GM19239 (cell line): Measurements from ENCODE around the gene XIAP.
"Not testable (repeated sequence)": the region's sequence is repeated elsewhere in the genome, so short reads cannot be mapped to it uniquely, and the experiment has no call there.

ENCODE experiments used
- DNase-seq: peaks from one replicate; pipeline ENCODE4 v3.0.0; 2011; ENCODE audit warnings: low spot score; ENCODE audit not compliant: insufficient read length
- FAIRE-seq: peaks from 2 replicates; lab custom pipeline; 2011; peaks lifted over from hg19 to GRCh38; lab: Jason Lieb, UNC

Gene XIAP

DNA sequence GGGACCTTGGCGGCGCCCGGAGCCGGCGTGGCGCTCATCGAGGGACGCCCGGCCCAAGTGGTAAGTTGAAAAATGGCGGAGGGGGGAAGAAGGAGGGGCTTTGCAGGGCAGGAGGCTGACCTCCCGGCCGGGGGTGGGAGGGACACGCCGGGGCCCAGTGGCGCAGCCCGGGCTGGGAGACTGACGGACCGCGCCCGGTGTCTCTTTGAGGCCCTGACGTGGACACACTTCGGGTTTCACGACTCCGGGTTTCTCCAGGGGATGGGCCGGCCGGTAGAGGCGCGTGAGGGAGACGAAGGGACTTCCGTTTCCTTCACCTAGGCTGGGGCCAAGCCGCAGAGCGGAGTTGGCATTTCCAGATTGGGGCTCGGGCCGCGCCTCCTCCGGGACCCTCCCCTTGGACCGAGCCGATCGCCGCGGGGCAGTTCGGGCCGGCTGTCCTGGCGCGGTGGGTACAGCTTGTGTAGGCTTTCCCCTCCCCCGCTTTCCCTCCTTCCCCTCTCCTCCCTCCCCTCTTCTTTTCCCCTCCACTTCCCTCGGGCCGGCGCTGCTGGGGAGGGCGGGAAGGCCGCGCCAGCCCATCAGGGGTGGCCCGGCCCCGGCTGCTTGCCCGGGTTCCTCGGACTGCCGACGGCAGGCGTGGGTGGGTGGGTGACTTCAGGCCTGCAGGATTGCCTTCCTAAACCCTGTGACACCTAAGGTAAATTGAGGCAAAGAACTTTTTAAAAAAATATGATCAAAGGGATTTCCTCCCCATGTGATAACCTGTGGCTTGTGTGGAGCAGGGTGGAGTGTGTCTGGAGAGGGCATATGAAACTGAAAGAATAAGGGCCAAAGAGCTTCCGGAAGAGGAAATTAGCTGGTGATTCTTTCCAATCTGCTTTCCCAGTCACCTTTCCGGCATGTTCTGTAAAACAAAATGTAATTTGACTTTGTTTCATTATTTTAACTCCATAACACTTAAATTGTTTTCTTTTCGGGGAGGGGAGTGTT, at the start of gene XIAP:
Gene XIAP, plus strand, starts transcription at position 208 of the 993 bp plus-strand sequence. CDS start 25,610 bp downstream, outside the sequence.
- DNase-seq: peak; percentile 52
- peak; percentile 96 for FAIRE-seq

DNA sequence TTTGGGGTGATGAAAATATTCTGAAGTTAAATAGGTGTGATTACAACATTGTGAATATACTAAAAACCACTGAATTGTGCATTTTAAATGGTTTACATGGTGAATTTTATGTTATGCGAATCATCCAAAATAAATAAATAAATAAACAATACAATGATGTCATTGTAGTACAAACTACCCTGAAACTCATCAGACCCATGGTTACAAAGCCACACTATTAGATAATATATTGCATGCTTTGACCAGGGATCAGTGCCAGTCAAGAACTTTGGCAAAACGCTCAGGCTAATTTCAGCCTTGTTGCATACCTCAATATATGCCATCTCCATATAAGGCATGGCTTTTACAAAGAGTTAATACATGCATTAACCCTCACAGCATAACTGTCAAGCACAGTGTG, 45.5 kb upstream of the XIAP start:
- DNase-seq: no peak
- no peak for FAIRE-seq

DNA sequence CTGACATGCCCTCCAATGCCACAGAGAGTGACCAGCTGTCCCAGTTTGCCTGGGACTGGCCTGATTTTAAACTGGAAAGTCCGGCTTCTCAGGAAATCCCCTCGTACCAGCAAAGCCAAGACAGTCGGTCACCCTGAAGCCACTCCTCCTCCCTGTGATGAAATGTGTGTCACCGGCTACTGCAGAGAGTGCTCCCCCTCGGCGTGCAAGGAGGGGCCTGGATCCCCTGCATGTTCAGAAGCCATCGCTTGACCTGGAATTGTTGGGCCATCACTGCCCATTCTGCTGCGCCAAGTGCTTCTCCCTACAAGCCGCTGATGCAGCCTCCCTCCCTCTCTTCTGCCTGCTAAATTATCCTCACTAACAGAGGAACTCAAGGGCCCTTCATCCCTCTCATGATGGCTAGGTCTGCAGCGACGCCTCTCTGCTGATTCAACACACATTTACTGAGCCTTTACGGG, 44.9 kb upstream of the XIAP start:
- DNase-seq, FAIRE-seq: not testable (repeated sequence)

DNA sequence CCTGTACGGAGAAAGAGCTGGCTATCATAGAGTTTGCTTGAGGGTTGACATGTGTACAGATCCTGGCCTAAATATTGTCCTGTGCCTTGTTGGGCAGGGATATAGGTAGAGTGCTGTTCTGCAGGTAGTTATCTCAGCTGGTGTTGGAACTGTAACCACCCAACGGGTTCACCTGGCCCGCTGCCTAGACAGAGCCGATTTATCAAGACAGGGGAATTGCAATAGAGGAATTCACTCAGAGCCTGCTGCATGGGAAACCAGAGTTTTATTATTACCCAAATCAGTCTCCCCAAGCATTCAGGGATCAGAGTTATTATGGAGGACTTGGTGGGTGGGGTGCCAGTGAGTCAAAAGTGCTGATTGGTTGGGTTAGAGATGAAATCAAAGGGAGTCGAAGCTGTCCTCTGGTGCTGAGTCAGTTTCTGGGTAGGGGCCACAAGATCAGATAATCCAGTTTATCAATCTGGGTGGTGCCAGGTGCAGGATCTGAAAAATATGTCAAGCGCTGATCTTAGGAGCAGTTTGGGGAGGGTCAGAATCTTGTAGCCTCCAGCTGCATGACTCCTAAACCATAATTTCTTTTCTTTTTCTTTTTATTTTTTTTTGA, 42.5 kb upstream of the XIAP start:
- FAIRE-seq: no peak
- no peak for DNase-seq

DNA sequence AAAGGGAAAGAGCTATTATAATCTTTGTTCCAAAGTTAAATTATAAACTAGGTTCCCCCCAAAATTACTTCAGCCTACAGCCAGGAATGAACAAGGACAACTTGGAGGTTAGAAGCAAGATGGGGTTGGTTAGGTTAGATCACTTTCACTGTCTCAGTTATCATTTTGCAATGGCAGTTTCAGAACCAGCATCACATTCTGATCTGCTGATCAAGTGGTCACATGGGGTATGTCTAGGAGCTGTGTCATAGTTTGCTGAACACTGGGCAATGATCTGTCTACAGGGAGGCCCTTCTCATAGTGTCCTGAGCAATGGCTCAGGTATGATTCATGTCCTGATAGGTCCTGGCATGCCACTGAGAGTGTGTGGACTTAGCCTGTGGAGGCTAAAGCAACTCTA, 41.6 kb upstream of the XIAP start:
- DNase-seq: no peak
- no peak for FAIRE-seq

DNA sequence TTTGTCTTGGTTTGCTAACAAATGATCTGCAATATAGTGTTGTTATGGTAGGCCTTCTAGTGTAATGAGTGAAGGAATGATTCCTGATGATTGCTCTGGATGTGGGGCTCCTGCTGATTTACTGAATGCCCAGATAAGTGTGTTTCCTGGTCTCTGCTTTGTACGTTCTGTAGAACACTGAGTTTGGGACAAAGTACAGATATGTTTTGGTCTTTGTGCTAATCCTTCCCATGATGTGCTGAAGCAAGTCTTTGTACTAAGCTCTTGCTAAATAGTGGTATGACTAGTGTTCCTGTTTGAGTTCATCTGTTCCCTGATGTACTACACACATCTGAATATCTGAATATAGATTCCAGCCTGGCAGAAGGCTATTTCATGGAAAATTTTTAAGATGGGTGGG, 36.9 kb upstream of the XIAP start:
- FAIRE-seq (no peak), DNase-seq (no peak)

DNA sequence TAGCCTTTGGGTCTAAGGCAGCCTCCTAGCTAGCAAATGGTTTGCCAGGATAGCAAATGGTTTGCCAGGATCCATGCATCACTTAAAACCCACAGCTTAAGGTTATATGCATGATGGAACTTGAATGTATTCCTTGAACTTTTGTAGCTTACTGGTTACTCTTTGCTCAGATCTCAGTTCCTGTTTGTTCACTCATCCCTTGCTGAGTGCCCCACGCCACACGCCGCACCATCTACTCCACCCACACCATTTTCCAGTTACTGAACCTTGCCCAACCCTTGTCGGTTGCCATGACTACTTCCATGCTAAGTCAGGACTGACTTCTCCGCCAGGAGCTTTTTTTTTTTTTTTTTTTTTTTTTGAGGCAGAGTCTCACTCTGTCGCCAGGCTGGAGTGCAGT, 29.5 kb upstream of the XIAP start:
- FAIRE-seq (peak; percentile 79), DNase-seq (peak; percentile 9)

DNA sequence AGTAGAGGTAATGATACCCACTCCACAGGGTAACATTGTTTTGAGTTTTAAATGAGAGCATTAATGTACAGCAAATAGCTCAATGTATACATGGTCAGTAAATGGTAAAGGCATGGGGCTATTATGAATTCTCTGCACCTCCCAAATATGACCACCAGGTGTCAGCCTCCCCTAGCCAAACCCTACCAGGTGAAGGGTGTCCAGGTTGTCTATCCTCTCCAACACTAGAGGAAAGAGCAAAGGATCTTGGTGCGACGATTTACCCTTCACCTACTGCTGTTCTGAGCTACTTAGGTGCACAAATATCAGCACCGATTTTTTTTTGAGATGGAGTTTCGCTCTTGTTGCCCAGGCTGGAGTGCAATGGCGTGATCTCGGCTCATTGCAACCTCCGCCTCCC, 26.5 kb upstream of the XIAP start:
- FAIRE-seq (peak; percentile 89), DNase-seq (peak; percentile 40)

DNA sequence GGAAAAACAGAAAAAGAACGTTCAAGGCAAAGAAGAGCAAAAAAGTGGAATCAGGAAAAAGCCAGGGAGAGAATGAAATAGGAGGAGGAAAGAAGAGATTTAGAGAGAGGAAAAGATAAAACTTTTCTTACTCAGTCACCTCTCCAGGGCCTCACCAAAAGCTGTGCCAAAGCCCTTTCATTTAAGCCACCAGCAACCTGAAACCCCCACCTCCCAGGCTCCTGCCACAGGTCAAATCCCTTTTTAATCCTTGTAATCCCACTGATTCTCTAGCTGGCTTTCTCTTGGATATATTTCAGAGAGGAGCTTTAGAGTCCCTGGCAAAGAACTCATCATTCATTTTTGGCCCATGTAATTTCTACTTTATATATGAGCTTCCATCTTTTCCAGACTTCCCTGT, 25.7 kb upstream of the XIAP start:
- FAIRE-seq: no peak
- no peak for DNase-seq

DNA sequence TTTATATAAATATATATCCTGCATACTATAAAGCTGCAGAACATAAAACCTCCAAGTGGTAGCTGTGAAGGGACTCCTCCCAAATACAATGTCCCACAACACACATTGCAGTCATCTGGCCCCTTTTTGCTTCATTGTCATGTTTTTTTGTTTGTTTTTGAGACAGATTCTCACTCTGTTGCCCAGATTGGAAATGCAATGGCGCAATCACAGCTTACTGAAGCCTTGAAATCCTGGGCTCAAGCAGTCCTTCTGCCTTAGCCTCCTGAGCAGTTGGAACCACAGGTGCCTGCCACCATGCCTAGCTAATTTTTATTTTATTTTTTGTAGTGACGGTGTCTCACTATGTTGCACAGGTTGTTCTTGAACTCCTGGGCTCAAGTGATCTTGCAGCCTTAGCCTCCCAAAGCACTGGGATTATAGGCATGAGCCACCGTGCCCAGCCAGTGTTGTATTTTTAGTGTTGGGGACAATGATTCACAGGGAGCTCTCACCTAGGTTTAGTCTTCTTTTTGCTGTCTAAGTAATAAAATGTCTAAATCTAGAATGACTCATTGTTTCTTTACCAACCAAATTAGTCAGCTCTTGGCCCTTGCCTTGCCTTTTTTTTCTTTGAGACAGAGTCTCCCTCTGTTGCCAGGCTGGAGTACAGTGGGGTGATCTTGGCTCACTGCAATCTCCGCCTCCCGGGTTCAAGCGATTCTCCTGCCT, 24.0 kb upstream of the XIAP start:
- no peak for FAIRE-seq
- DNase-seq: no peak

DNA sequence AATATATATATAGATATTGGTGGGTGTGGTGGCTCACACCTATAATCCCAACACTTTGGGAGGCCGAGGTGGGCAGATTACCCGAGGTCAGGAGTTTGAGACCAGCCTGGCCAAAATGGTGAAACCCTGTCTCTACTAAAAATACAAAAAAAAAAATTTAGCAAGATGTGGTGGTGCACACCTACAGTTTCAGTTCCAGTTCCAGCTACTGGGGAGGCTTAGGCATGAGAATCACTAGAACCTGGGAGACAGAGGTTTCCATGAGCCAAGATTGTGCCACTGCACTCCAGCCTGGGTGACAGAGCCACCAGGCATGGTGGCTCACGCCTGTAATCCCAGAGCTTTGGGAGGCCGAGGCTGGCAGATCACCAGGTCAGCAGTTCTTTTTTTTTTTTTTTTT, 14.7 kb upstream of the XIAP start:
- not testable (repeated sequence) for FAIRE-seq, DNase-seq

DNA sequence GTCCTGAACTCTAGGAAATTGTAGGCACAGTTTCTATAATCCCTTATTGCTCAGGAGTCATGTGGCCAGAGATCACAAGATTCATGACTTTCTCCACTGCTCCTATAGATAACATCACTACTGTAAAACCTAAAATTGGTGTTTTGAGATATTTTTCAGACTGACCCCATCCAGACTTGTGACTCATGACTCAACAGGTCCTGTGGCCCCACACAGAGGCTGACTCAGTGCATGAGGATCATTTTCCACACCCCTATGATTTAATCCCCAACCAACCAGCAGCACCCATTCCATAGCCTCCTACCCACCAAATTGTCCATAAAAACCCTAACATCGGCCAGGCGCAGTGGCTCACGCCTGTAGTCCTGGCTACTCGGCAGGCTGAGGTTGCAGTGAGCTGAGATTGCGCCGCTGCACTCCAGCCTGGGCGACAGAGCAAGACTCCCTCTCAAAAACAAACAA, 13.2 kb upstream of the XIAP start:
- FAIRE-seq: no peak
- DNase-seq: no peak

DNA sequence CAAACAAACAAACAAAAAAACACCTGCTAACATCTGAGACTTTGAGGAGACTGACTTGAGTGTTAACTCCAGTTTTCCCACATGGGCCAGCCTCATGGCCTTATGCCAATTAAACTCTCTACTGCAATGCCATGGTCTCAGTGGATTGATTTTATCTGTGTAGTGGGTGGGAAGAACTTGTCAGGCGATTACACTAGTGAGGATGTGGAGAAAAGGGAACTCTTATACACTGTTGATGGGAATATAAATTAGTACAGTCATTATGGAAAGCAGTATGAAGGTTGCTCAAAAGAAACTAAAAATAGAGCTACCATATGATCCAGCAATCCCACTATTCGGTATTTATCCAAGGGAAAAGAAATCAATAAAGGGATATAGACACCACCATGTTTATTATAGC, 12.8 kb upstream of the XIAP start:
- no peak for FAIRE-seq
- no peak for DNase-seq

DNA sequence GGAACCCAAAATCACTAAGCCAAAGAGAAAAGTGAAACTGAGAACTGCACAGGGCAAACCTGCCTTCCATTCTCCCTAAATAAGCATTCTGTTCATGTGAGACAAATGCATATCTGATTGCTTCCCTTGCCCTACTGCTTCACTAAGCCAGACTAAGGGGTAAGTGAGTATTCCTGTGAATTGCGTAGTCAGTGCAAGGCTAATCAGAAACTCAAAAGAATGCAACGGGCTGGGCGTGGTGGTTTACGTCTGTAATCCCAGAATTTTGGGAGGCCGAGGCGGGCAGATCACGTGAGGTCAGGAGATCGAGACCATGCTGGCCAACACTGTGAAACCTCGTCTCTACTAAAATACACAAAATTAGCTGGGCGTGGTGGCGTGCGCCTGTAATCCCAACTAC, 10.8 kb upstream of the XIAP start:
- DNase-seq: no peak
- no peak for FAIRE-seq

DNA sequence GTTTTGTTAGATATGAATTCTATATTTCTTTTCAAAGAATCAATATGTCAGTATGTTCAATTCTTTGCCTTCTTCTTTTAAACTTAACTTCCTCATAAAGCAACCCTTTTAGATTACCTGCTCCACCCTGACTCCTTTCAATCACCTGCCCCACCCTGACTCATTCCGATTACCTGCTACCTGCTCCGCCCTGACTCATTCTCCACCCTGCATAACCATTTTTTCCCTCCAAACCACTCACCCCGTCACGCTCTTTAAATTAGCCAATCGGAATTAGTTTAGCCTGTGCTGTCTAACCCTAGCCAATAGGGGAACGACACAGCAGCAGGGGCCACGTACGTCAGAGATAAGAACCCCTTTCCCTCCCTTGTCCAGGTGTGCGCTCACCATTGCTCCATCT, 9.9 kb upstream of the XIAP start:
- DNase-seq, FAIRE-seq: not testable (repeated sequence)

DNA sequence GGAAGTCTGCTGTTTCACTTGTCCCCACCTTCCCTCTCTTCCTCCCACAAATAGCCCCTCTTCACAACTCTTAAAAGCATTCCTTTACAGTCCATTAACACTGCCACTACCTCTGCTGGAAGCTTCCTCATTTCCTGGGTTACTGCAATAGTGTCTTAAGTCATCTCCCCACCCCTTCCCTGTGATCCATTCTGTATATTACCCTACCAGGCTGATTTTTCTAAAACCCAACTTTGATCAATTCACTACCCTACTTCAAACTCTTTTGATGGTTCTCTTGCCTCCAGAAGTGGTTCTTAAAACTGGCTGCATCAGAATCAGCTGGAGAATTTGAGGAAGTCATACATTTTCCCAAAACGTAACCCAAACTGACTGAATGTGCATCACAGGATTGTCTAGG, 8.8 kb upstream of the XIAP start:
- peak; percentile 62 for FAIRE-seq
- no peak for DNase-seq

DNA sequence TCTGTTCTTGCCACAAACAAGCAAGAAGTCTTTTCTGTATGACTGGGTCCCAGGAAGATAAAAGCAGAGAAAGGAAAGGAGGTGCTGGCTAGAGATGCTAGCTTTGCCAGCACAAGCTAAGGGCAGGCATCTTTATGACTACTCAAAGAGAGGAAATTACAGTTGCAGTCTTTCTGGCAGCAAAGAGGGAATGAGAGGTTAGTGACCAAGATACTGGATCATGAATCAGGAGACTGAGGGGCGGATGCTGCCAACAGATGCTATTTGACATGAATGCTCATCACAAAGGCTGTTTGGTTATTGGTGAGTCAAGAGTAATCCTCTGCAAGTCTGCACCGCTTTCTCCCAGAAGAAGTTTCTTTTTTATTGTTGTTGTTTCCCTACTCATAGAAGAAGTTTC, 5.5 kb upstream of the XIAP start:
- no peak for DNase-seq
- FAIRE-seq: no peak

DNA sequence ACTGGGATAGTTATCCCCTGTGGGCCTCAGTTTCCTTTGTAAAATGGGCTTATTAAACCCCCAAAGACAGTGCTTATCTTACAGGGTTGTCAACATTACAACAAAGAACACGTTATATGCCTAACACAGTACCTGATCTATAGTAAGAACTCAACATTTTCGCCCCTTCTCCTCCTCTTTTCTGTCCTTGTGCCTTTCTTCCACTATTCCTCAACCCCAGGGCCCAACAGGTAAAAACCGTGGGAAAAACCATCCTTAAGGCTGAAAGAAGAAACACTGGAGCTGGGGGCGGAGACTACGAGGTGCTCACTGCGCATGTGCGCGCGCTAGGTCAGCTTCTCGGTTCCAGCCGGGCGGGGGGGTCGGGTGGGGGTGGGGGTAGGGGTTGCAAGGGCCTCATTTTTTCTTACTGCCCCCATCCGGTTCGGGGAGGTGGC, 426 bp upstream of the XIAP start:
- DNase-seq: no peak
- peak; percentile 45 for FAIRE-seq

DNA sequence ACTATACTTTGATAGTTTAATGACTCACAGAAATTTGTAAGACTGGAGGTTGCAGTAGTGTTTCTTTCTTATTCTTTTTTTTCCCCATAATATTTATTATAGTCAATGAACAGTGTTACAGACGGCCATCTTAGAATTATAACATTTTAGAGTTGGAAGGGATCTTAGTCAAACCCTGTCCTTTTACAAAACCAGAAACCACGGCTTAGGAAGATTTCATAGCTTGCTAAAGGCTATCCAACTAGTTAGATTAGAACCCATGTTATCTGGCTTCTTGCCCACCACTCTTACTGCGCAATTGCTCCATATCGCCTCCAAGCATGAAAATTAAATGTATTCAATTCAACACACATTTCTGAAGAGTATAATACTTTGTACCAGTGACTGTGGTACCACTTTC, 1.1 kb downstream of the XIAP start:
- DNase-seq (no peak), FAIRE-seq (no peak)

DNA sequence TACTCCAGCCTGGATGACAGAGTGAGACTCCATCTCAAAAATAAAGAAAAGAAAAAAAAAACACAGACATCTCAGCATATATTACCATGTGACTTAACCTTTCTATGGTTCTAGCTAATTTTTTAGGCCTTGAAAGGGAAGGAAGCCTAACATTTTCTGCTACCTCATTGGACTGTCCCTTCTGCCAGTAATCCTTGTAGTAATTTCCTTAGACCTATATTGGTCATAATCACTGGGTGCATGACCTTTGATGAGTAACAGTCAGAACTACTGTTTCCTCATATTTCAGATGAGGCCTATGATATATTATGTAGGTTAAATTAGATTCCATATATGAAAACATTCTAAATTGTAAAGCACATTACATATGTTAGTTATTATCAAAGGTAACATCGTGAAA, 9.6 kb downstream of the XIAP start:
- DNase-seq (no peak), FAIRE-seq (no peak)

DNA sequence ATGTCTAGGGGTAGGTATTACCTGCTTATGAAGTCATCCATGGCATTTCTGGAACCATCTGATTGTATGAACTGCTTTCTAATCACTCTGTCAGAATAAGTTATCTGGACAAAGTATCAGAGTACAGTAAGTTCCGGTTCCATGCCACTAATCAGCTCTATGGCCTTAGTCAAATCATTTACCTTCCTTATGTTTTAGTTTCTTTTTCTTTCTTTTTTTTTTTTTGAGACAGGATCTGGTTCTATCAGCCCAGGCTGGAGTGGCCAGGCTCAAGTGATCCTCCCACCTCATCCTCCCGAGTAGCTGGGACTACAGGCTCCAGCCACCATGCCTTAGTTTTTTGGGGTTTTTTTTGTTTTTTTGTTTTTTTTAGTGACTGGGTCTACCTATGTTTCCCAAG, 11.5 kb downstream of the XIAP start:
- FAIRE-seq: no peak
- DNase-seq: no peak
